Measurements from ENCODE around the gene INTU.

The INTU gene

GRCh38 chr4:127759228-127759820 lies 126.6 kb downstream of the INTU start:
- DNase-seq, result no peak

DNA sequence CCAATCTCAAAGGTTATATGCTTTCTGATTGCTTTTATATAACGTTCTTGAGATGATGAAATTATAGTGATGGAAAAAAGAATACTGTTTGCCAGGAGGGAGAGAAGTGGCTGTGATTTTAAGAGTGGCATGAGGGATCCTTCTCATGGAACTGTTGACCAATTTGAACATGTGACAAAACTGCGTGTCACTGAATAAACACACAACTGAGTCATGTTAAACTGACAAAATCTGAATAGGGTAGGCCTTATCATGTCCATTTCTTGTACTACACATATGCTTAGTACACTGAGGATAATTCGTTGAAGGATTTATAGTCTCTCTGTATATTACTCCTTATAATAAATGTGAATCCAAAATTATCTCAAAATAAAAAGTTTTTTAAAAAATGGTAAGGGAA lies 127.1 kb downstream of the INTU start:
- DNase-seq, result no peak

- no peak for DNase-seq
These were observed 138.9 kb downstream of the INTU start for GRCh38 chr4:127771535-127772275.

DNA sequence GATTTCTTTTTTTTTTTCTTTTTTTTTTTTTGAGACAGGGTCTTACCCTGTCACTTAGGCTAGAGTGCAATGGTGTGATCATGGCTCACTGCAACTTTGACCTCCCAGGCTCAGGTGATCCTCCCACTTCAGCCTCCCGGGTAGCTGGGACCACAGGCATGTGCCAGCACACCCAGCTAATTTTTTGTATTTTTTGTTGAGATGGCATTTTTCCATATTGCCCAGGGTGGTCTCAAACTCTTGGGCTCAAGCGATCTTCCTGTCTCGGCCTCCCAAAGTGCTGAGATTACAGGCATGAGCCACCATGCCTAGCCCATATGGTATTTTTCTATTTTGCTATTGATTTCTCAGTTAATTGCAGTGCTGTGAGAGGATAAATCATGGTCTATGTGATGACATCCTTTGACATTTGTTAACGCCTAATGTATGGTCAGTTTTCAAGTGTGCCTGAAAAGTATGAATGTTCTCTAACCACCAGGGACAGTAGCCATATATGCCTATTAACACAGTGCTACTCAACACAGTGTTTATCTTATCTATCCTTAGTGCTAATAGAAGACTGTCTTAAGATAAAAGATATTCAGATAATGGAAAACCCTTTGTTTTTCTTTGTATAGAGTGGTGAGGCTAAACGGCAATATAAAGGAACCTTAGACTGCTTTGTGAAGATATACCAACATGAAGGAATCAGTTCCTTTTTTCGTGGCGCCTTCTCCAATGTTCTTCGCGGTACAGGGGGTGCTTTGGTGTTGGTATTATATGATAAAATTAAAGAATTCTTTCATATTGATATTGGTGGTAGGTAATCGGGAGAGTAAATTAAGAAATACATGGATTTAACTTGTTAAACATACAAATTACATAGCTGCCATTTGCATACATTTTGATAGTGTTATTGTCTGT lies 140.3 kb downstream of the INTU start:
- no peak for DNase-seq

DNA sequence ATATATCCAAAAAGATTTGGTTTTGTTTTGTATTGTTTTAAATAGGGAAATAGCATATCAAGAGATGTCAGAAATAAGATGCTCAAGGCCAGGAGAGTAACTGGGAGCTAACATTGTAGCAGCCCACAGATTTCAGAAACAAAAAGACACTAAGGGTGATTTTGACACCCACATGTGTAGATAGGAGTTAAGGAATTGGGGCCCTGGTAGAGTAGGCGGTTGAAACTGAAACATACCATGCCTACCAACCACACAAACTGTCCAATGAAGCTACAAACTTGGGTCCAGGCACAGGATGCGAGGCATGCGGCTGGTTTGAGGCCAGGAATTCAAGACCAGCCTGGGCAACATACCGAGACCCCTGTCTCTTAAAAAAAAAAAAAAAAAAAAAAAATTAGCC lies 143.1 kb downstream of the INTU start:
- no peak for DNase-seq
